ENCODE data around the gene TMEM154. TPM values are rescaled to one million over a fixed set of nuclear protein-coding genes. Genes with fewer than 3 reads are reported as not detected.
A peak's percentile ranks its signal among the peaks of the same experiment; 100 is the strongest.

TMEM154 gene
- total RNA-seq, 1 experiment from 2014 or later = 23.3 TPM

DNA sequence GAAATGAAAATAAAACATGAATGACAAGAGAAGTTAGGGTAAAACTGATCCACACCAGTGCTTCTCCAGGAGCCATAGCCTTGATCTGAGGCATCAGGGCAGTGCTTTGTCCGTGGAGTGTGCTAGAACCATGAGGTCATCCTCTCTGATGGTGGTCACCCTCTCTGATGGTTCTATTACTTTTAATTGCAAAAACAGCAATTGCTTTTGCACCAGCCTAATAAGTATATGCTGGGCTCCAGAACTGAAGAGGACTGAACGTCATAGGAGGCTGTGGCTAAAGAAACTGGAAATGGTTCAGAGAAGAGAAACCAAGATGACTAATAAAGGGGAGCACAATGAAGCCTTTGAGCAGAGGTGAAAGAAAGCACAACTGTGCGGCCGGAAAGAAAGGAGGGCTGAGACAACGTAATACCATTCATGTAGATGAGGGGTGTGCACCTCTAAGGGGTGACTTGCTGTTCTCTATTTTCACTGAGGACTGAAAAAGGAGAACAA, 17.0 kb upstream of the TMEM154 start:
- Mint-ChIP-seq H3K27me3 (ENCODE audit: unreplicated experiment) (no peaks in the 10 kb centered on the region), H3K27ac (ENCODE audit: unreplicated experiment) (peak overlapping the region; percentile 91), H3K36me3 (ENCODE audit: insufficient read depth, unreplicated experiment) (no peaks in the 10 kb centered on the region), H3K9me3 (ENCODE audit: low read depth, unreplicated experiment) (peaks cover 3% of the 10 kb centered on the region), H3K4me1 (ENCODE audit: low read depth, unreplicated experiment) (peaks cover 18% of the 10 kb centered on the region), H3K4me3 (ENCODE audit: low read depth, unreplicated experiment) (peak overlapping the region; percentile 40)
- CTCF ChIA-PET = no interaction called here
- peak; percentile 67 for DNase-seq
- intact Hi-C loops (cut with micrococcal nuclease; ENCODE audit: unreplicated experiment) = no loop called here
- TF ChIP-seq, protein P1, sequence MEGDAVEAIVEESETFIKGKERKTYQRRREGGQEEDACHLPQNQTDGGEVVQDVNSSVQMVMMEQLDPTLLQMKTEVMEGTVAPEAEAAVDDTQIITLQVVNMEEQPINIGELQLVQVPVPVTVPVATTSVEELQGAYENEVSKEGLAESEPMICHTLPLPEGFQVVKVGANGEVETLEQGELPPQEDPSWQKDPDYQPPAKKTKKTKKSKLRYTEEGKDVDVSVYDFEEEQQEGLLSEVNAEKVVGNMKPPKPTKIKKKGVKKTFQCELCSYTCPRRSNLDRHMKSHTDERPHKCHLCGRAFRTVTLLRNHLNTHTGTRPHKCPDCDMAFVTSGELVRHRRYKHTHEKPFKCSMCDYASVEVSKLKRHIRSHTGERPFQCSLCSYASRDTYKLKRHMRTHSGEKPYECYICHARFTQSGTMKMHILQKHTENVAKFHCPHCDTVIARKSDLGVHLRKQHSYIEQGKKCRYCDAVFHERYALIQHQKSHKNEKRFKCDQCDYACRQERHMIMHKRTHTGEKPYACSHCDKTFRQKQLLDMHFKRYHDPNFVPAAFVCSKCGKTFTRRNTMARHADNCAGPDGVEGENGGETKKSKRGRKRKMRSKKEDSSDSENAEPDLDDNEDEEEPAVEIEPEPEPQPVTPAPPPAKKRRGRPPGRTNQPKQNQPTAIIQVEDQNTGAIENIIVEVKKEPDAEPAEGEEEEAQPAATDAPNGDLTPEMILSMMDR (IDR thresholded peaks at IDR 0.05; ENCODE audit: unreplicated experiment) = no peak
- no TSS peak for BruUV-seq (replicated peaks)

DNA sequence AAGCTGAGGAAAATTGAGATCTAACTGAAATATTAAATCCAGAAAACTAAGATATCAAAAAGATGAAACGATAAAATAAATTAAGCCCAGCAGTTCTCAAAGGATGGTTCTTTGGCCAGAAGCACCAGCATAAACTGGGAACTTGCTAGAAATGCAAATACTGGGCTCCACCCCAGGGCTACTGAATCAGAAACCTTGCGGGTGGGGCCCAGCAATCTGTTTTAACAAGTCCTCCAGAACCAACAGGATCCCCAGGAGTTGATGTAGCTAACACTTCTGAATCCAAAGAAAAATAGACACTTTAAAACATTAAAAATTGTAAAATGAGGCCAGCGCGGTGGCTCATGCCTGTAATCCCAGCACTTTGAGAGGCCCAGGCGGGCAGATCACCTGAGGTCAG, 14.1 kb upstream of the TMEM154 start:
- Mint-ChIP-seq H3K4me1 (ENCODE audit: low read depth, unreplicated experiment) (peaks cover 18% of the 10 kb centered on the region), H3K36me3 (ENCODE audit: insufficient read depth, unreplicated experiment) (no peaks in the 10 kb centered on the region), H3K27me3 (ENCODE audit: unreplicated experiment) (no peaks in the 10 kb centered on the region), H3K9me3 (ENCODE audit: low read depth, unreplicated experiment) (peaks cover 3% of the 10 kb centered on the region), H3K27ac (ENCODE audit: unreplicated experiment) (no peak overlapping the region), H3K4me3 (ENCODE audit: low read depth, unreplicated experiment) (no peak overlapping the region)
- no peak for DNase-seq
- intact Hi-C loops (cut with micrococcal nuclease; ENCODE audit: unreplicated experiment) = no loop called here
- TF ChIP-seq, protein P1 (IDR thresholded peaks at IDR 0.05; ENCODE audit: unreplicated experiment) = no peak
- CTCF ChIA-PET = no interaction called here
- no TSS peak for BruUV-seq (replicated peaks)

DNA sequence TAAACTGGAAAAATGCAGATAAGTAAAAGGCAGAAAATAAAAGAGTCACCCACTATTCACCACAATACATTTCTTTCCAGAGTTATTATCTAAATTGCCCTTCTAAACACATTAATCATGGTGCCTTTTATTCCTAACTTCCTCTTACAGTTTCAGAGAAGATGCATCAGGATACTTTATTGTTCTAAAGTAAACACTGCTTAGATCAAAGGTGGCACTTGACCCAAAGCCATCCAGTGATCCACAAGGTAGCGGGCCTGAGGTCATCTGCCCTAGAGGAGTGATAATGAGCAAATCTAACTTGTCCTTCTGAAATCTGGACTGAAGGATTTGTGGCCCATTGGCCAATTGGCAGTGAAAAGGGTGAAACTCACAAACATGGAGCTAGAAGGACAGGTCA, 12.0 kb upstream of the TMEM154 start:
- no peaks in the 10 kb centered on the region for H3K36me3 Mint-ChIP-seq (ENCODE audit: insufficient read depth, unreplicated experiment)
- CTCF ChIA-PET = no interaction called here
- H3K4me1 Mint-ChIP-seq (ENCODE audit: low read depth, unreplicated experiment) = peaks cover 1% of the 10 kb centered on the region
- H3K27me3 Mint-ChIP-seq (ENCODE audit: unreplicated experiment) = no peaks in the 10 kb centered on the region
- H3K27ac Mint-ChIP-seq (ENCODE audit: unreplicated experiment) = no peak overlapping the region
- H3K9me3 Mint-ChIP-seq (ENCODE audit: low read depth, unreplicated experiment) = peaks cover 3% of the 10 kb centered on the region
- intact Hi-C loops (cut with micrococcal nuclease; ENCODE audit: unreplicated experiment) = no loop called here
- TF ChIP-seq, protein P1 (IDR thresholded peaks at IDR 0.05; ENCODE audit: unreplicated experiment) = no peak
- BruUV-seq (replicated peaks) = no TSS peak
- no peak for DNase-seq
- no peak overlapping the region for H3K4me3 Mint-ChIP-seq (ENCODE audit: low read depth, unreplicated experiment)

DNA sequence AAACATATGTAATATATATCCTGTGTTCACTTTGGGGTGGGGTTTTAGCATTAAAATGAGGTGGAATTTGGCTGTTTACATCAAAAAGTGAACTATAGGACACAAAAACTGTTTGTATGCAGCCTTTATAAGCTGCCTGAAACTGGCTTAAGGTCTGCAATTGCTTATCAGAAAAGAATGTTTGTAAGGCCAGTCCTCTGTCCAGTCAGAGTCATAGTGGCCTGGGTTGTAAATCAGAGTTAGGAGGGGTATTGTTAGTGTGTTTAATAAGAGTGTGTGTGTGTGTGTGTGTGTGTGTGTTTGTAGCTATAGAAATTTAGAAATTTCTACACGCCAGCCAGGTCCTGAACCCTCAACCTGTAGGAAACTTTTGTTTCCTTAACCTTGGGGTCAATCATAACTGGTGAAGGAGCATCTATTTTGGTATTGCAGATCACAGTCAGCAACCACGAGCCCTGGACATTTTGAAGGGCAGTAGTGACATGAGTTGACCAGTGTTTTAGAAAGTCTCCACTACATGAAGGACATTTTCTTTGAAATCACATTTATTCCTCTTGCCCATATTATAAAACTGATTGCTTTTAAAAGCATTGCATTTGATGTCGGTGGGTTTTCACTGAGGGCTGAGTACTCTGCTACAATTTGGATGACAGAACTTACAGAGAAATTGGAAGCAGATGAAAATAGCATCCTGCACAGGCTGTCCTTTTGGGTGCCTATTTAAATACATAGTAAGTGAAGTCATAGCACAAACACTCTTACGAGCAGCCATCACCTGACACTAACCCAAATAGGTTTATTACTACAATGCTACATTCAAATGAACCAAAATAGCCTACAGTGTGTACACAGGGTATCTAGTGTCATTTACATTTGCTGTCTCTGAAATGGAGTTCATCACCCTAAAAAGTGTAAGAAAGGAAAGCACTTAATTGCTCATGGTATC, 11.2 kb upstream of the TMEM154 start:
- H3K9me3 Mint-ChIP-seq (ENCODE audit: low read depth, unreplicated experiment) = peaks cover 2% of the 10 kb centered on the region
- no peak overlapping the region for H3K4me3 Mint-ChIP-seq (ENCODE audit: low read depth, unreplicated experiment)
- H3K4me1 Mint-ChIP-seq (ENCODE audit: low read depth, unreplicated experiment) = no peaks in the 10 kb centered on the region
- no peak for DNase-seq
- H3K27ac Mint-ChIP-seq (ENCODE audit: unreplicated experiment) = no peak overlapping the region
- BruUV-seq (replicated peaks) = no TSS peak
- CTCF ChIA-PET = no interaction called here
- H3K27me3 Mint-ChIP-seq (ENCODE audit: unreplicated experiment) = no peaks in the 10 kb centered on the region
- TF ChIP-seq, protein P1 (IDR thresholded peaks at IDR 0.05; ENCODE audit: unreplicated experiment) = no peak
- intact Hi-C loops (cut with micrococcal nuclease; ENCODE audit: unreplicated experiment) = no loop called here
- no peaks in the 10 kb centered on the region for H3K36me3 Mint-ChIP-seq (ENCODE audit: insufficient read depth, unreplicated experiment)

Data from Calu3 (cell line).